Esophagus muscularis mucosa (tissue), 3 donors: ENCODE results near the gene LRRC37A.
"Not testable (repeated sequence)": the region's sequence is repeated elsewhere in the genome, so short reads cannot be mapped to it uniquely, and the experiment has no call there.

ENCODE experiments used
- POLR2A ChIP-seq: fragments of 450-650 bp; IDR thresholded peaks from one replicate; pipeline ENCODE4 v1.6.1; 2017; ENCODE audit warnings: antibody characterized with exemption, moderate library complexity, mild to moderate bottlenecking, low read depth
- POLR2AphosphoS5 ChIP-seq, 2 donors: sonication (generic); formaldehyde crosslinking; IDR thresholded peaks; one replicate each; pipeline ENCODE4 v1.6.1; 2017; ENCODE audit warnings: antibody characterized with exemption in 2 of 2
- TF ChIP-seq, protein P1 (sequence below), 3 experiments: fragments of 200-600 bp in 2 of 3; fragments of 450-650 bp in 1 of 3; sonication (generic) in 2 of 3; IDR thresholded peaks; one replicate each; pipeline ENCODE4 v1.5.1; 2017 to 2019; ENCODE audit warnings: antibody characterized with exemption in 3 of 3, mild to moderate bottlenecking in 2 of 3, moderate library complexity in 1 of 3

GRCh38 chr17:46342131-46342530 is 47.2 kb downstream of the LRRC37A start:
- TF ChIP-seq, protein P1, sequence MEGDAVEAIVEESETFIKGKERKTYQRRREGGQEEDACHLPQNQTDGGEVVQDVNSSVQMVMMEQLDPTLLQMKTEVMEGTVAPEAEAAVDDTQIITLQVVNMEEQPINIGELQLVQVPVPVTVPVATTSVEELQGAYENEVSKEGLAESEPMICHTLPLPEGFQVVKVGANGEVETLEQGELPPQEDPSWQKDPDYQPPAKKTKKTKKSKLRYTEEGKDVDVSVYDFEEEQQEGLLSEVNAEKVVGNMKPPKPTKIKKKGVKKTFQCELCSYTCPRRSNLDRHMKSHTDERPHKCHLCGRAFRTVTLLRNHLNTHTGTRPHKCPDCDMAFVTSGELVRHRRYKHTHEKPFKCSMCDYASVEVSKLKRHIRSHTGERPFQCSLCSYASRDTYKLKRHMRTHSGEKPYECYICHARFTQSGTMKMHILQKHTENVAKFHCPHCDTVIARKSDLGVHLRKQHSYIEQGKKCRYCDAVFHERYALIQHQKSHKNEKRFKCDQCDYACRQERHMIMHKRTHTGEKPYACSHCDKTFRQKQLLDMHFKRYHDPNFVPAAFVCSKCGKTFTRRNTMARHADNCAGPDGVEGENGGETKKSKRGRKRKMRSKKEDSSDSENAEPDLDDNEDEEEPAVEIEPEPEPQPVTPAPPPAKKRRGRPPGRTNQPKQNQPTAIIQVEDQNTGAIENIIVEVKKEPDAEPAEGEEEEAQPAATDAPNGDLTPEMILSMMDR (IDR thresholded peaks at IDR 0.05), result not testable (repeated sequence)
- TF ChIP-seq POLR2A; POLR2AphosphoS5 (IDR thresholded peaks at IDR 0.05): not testable (repeated sequence)
